Panc1 (cell line): Measurements from ENCODE around the gene BCAP29. TPM values are rescaled to one million over a fixed set of nuclear protein-coding genes. Genes with fewer than 3 reads are reported as not detected.
A peak's percentile ranks its signal among the peaks of the same experiment; 100 is the strongest.

Experiments
- ATAC-seq: fragments of 200-7000 bp; cut with Tn5 transposase; 2 replicates; pipeline ENCODE4 v1.9.1; 2020; ENCODE audit warnings: mild to moderate bottlenecking, moderate library complexity
- BruUV-seq: library from RNA; stranded (reverse); fragments of 400-500 nt; replicated peaks from 2 replicates; lab custom pipeline; 2021; lab: Mats Ljungman, UMichigan
- CTCF ChIA-PET: fragments of 300-600 bp; sonication (Branson Sonifier 250); formaldehyde crosslinking; loops from one replicate; lab custom pipeline; 2022; ENCODE audit warnings: antibody characterized with exemption; lab: Charles Lee
- POLR2A ChIA-PET: fragments of 300-600 bp; sonication (Branson Sonifier 250); formaldehyde crosslinking; loops from one replicate; lab custom pipeline; 2022; ENCODE audit warnings: antibody characterized with exemption; lab: Charles Lee
- DNase-seq: peaks from one replicate; pipeline ENCODE4 v3.0.0-alpha.2; 2010; ENCODE audit warnings: low read depth, low spot score
- H3K27ac ChIP-seq: 2 replicates; pipeline ENCODE4 v1.5.1; 2011; ENCODE audit warnings: mild to moderate bottlenecking, low read length, inconsistent platforms
- H3K27me3 ChIP-seq: fragments of 200-500 bp; sonication (Bioruptor generic); 2 replicates; pipeline ENCODE4 v1.6.0; 2014; ENCODE audit warnings: low read length, inconsistent platforms; ENCODE audit not compliant: control insufficient read depth, insufficient read depth
- H3K36me3 ChIP-seq: fragments of 200-500 bp; sonication (Bioruptor generic); 2 replicates; pipeline ENCODE4 v1.5.1; 2014; ENCODE audit warnings: inconsistent platforms, mild to moderate bottlenecking, low read length, moderate library complexity; ENCODE audit not compliant: control insufficient read depth, insufficient read depth
- H3K4me1 ChIP-seq: 2 replicates; pipeline ENCODE4 v1.5.1; 2011; ENCODE audit warnings: inconsistent platforms, mild to moderate bottlenecking, low read length, moderate library complexity; ENCODE audit not compliant: control insufficient read depth, insufficient read depth
- H3K4me3 ChIP-seq, 2 experiments: 2 replicates each; pipeline ENCODE4 v1.5.1; 2011 to 2012; ENCODE audit warnings: low read depth in 2 of 2, low read length in 2 of 2, mild to moderate bottlenecking in 2 of 2, inconsistent platforms in 1 of 2, moderate library complexity in 1 of 2
- H3K9me3 ChIP-seq: fragments of 200-500 bp; sonication (Bioruptor generic); 2 replicates; pipeline ENCODE4 v1.5.1; 2014; ENCODE audit warnings: low read depth, mild to moderate bottlenecking, inconsistent platforms, low read length, moderate library complexity; ENCODE audit not compliant: control insufficient read depth, insufficient read depth
- POLR2AphosphoS5 ChIP-seq: IDR thresholded peaks from 2 replicates; pipeline ENCODE4 v1.6.1; 2012; ENCODE audit warnings: mild to moderate bottlenecking, low read depth, low read length, moderate library complexity
- SIN3A ChIP-seq: IDR thresholded peaks from 2 replicates; pipeline ENCODE4 v1.6.1; 2012; ENCODE audit warnings: low read depth, mild to moderate bottlenecking, low read length, moderate library complexity, borderline replicate concordance; ENCODE audit not compliant: insufficient read depth
- TCF7L2 ChIP-seq: IDR thresholded peaks from 2 replicates; pipeline ENCODE4 v1.6.1; 2011; ENCODE audit warnings: mild to moderate bottlenecking, low read depth, low read length, inconsistent platforms
- in situ Hi-C: cut with HindIII; loops from 2 replicates; pipeline ENCODE4 v1.10.0; 2016; ENCODE audit warnings: low sequenced_read_pairs, low pct_unique_long_range_greater_than_20kb
- intact Hi-C: fragments of 100-400 bp; cut with micrococcal nuclease; formaldehyde crosslinking; loops from one replicate; pipeline ENCODE4 v1.10.0; 2022; ENCODE audit not compliant: unreplicated experiment
- total RNA-seq: library from RNA; stranded (reverse); gene quantifications from one replicate; pipeline ENCODE4 v1.2.1, GENCODE V29; 2021; ENCODE audit not compliant: unreplicated experiment
- TF ChIP-seq, protein P1 (sequence below), 2 experiments: IDR thresholded peaks; 2 replicates each; pipeline ENCODE4 v1.6.1; 2011 to 2012; ENCODE audit warnings: low read depth in 2 of 2, control low read depth in 1 of 2, low read length in 1 of 2, mild to moderate bottlenecking in 1 of 2, moderate library complexity in 1 of 2; ENCODE audit not compliant: insufficient read depth in 1 of 2
- TF ChIP-seq, protein P2 (sequence below): fragments of 450-650 bp; IDR thresholded peaks from 2 replicates; pipeline ENCODE4 v1.5.1; 2017; ENCODE audit warnings: mild to moderate bottlenecking

Gene BCAP29
- total RNA-seq, 1 experiment from 2014 or later: 71.7 TPM

- H3K27me3 ChIP-seq: no peaks in the 10 kb centered on the region
- POLR2A ChIA-PET: interaction anchor here (0.6 kb wide), 1 partner anchor 413 kb away, joined by 10 read pairs; no protein-coding TSS in a partner anchor
- peaks cover 17% of the 10 kb centered on the region for H3K36me3 ChIP-seq
- TSS peak; percentile 69 for BruUV-seq
- H3K9me3 ChIP-seq: no peaks in the 10 kb centered on the region
- intact Hi-C loops: no loop called here
- DNase-seq: no peak
- peak overlapping the region; percentile 94 to 95 for H3K4me3 ChIP-seq
- CTCF ChIA-PET: no interaction called here
- peaks cover 12% of the 10 kb centered on the region for H3K4me1 ChIP-seq
- in situ Hi-C loops: no loop called here
- TF ChIP-seq, protein P1, sequence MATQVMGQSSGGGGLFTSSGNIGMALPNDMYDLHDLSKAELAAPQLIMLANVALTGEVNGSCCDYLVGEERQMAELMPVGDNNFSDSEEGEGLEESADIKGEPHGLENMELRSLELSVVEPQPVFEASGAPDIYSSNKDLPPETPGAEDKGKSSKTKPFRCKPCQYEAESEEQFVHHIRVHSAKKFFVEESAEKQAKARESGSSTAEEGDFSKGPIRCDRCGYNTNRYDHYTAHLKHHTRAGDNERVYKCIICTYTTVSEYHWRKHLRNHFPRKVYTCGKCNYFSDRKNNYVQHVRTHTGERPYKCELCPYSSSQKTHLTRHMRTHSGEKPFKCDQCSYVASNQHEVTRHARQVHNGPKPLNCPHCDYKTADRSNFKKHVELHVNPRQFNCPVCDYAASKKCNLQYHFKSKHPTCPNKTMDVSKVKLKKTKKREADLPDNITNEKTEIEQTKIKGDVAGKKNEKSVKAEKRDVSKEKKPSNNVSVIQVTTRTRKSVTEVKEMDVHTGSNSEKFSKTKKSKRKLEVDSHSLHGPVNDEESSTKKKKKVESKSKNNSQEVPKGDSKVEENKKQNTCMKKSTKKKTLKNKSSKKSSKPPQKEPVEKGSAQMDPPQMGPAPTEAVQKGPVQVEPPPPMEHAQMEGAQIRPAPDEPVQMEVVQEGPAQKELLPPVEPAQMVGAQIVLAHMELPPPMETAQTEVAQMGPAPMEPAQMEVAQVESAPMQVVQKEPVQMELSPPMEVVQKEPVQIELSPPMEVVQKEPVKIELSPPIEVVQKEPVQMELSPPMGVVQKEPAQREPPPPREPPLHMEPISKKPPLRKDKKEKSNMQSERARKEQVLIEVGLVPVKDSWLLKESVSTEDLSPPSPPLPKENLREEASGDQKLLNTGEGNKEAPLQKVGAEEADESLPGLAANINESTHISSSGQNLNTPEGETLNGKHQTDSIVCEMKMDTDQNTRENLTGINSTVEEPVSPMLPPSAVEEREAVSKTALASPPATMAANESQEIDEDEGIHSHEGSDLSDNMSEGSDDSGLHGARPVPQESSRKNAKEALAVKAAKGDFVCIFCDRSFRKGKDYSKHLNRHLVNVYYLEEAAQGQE (IDR thresholded peaks at IDR 0.05; ENCODE audit: insufficient read depth in 1 of 2, low read depth in 2 of 2, low read length in 1 of 2): no peak
- TF ChIP-seq POLR2AphosphoS5 (no peak), SIN3A (no peak), TCF7L2 (no peak)
- TF ChIP-seq, protein P2, sequence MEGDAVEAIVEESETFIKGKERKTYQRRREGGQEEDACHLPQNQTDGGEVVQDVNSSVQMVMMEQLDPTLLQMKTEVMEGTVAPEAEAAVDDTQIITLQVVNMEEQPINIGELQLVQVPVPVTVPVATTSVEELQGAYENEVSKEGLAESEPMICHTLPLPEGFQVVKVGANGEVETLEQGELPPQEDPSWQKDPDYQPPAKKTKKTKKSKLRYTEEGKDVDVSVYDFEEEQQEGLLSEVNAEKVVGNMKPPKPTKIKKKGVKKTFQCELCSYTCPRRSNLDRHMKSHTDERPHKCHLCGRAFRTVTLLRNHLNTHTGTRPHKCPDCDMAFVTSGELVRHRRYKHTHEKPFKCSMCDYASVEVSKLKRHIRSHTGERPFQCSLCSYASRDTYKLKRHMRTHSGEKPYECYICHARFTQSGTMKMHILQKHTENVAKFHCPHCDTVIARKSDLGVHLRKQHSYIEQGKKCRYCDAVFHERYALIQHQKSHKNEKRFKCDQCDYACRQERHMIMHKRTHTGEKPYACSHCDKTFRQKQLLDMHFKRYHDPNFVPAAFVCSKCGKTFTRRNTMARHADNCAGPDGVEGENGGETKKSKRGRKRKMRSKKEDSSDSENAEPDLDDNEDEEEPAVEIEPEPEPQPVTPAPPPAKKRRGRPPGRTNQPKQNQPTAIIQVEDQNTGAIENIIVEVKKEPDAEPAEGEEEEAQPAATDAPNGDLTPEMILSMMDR: peak; percentile 3
- H3K27ac ChIP-seq: peak overlapping the region; percentile 96
- no peak for ATAC-seq
Observed at GRCh38 chr7:107580716-107581383, 804 bp downstream of the BCAP29 start.

DNA sequence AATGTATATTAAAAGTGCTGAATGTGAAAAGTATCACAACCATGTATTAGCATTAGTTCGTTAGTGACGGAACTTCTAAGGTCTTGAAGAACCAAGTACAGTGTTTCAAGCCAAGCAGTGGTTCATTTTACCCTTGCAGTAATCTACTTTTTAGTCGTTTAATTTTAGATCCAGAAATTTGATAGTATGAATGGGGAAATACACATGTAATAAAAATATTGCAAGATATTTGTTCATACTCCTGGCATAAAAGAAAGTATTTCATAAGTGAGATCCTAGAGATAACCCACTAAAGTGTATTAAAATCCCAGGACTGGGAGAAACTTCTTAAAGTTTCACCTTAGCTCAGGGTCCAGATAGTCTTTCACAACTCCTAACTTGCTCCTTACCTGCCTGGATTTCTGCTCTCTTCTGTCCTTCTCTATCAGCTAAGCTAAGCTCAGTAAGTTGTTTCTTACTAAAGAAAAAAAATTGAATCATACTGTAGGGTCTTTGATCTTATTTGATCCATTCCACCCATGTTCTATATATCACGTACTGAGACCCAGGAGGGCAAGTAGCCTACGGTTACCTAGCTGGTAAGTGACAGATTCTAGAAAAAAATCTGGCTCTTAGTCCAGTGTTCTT lies 1.5 kb downstream of the BCAP29 start:
- ChIA-PET CTCF (interaction anchor here (0.6 kb wide), 1 partner anchor 293 kb away, joined by 4 read pairs; no protein-coding TSS in a partner anchor), POLR2A (no interaction called here)
- Histone ChIP-seq H3K9me3 (no peaks in the 10 kb centered on the region), H3K4me3 (peak overlapping the region; percentile 94 to 95; a peak in 3 of 4 replicates), H3K4me1 (peaks cover 12% of the 10 kb centered on the region), H3K27ac (peak overlapping the region; percentile 96), H3K27me3 (no peaks in the 10 kb centered on the region), H3K36me3 (peaks cover 17% of the 10 kb centered on the region)
- DNase-seq (no peak), ATAC-seq (no peak)
- TF ChIP-seq, protein P2: no peak
- TF ChIP-seq TCF7L2: no peak
- TF ChIP-seq SIN3A: no peak
- TF ChIP-seq POLR2AphosphoS5: no peak
- TF ChIP-seq, protein P1 (IDR thresholded peaks at IDR 0.05; ENCODE audit: insufficient read depth in 1 of 2, low read depth in 2 of 2, low read length in 1 of 2): no peak
- BruUV-seq: no TSS peak
- in situ Hi-C loops (no loop called here), intact Hi-C loops (no loop called here)
